A673 (cell line): ENCODE data around the gene CDC25A. TPM values are rescaled to one million over a fixed set of nuclear protein-coding genes. Genes with fewer than 3 reads are reported as not detected.

ENCODE experiments used
- BruUV-seq: library from RNA; stranded (reverse); fragments of 400-500 nt; replicated peaks from 2 replicates; lab custom pipeline; 2021; lab: Mats Ljungman, UMichigan
- CTCF ChIA-PET: fragments of 300-600 bp; sonication (Branson Sonifier 250); formaldehyde crosslinking; loops from one replicate; lab custom pipeline; 2022; ENCODE audit warnings: antibody characterized with exemption; lab: Charles Lee
- POLR2A ChIA-PET: fragments of 300-600 bp; sonication (Branson Sonifier 250); formaldehyde crosslinking; loops from one replicate; lab custom pipeline; 2022; ENCODE audit warnings: antibody characterized with exemption; ENCODE audit not compliant: low non-redundant PET; lab: Charles Lee
- DNase-seq: peaks from one replicate; pipeline ENCODE4 v3.0.0-alpha.2; 2015; ENCODE audit warnings: low spot score
- H3K27ac ChIP-seq: fragments of 200-600 bp; sonication (generic); 2 replicates; pipeline ENCODE4 v1.5.1; 2016; ENCODE audit warnings: mixed run types, low read depth, mild to moderate bottlenecking, mixed read lengths, antibody characterized with exemption, low read length; ENCODE audit not compliant: poor library complexity, severe bottlenecking
- H3K27me3 ChIP-seq: fragments of 200-600 bp; sonication (generic); replicated peaks from 2 replicates; pipeline ENCODE4 v1.6.1; 2017; ENCODE audit warnings: mixed run types, low read depth, mild to moderate bottlenecking, mixed read lengths, antibody characterized with exemption, low read length; ENCODE audit not compliant: insufficient read depth, poor library complexity
- H3K36me3 ChIP-seq: fragments of 200-600 bp; sonication (generic); 2 replicates; pipeline ENCODE4 v1.6.1; 2016; ENCODE audit warnings: mixed run types, mild to moderate bottlenecking, mixed read lengths, antibody characterized with exemption, low read length; ENCODE audit not compliant: insufficient read depth, poor library complexity, severe bottlenecking
- H3K4me1 ChIP-seq: fragments of 200-600 bp; sonication (generic); 2 replicates; pipeline ENCODE4 v1.6.1; 2017; ENCODE audit warnings: mixed run types, mild to moderate bottlenecking, mixed read lengths, antibody characterized with exemption, low read length; ENCODE audit not compliant: insufficient read depth, poor library complexity, severe bottlenecking
- H3K4me3 ChIP-seq: fragments of 200-600 bp; sonication (generic); 2 replicates; pipeline ENCODE4 v1.5.1; 2016; ENCODE audit warnings: low read depth, mixed run types, mild to moderate bottlenecking, mixed read lengths, low read length; ENCODE audit not compliant: poor library complexity, severe bottlenecking
- H3K9me3 ChIP-seq: fragments of 200-600 bp; sonication (generic); 2 replicates; pipeline ENCODE4 v1.6.1; 2016; ENCODE audit warnings: mixed run types, low read depth, mild to moderate bottlenecking, mixed read lengths, antibody characterized with exemption, low read length; ENCODE audit not compliant: poor library complexity, severe bottlenecking
- EZH2 ChIP-seq: fragments of 200-600 bp; sonication (generic); IDR thresholded peaks from 2 replicates; pipeline ENCODE4 v1.6.1; 2017; ENCODE audit warnings: borderline replicate concordance, low read depth, mild to moderate bottlenecking, mixed read lengths, antibody characterized with exemption, low read length; ENCODE audit not compliant: poor library complexity, severe bottlenecking
- intact Hi-C: fragments of 100-400 bp; cut with micrococcal nuclease; formaldehyde crosslinking; loops from one replicate; pipeline ENCODE4 v1.10.0; 2022; ENCODE audit not compliant: unreplicated experiment
- total RNA-seq: library from RNA; stranded (reverse); gene quantifications from 2 replicates; pipeline ENCODE4 v1.2.3, GENCODE V29; 2021
- TF ChIP-seq, protein P1 (sequence below): fragments of 300-800, 200-600 bp; sonication (generic); conservative IDR thresholded peaks from 2 replicates; pipeline ENCODE4 v1.5.1; 2017; ENCODE audit warnings: low read depth, mild to moderate bottlenecking, antibody characterized with exemption, low read length, moderate library complexity, mixed read lengths

Gene CDC25A
- total RNA-seq, 1 experiment from 2014 or later = 34.6 TPM

DNA sequence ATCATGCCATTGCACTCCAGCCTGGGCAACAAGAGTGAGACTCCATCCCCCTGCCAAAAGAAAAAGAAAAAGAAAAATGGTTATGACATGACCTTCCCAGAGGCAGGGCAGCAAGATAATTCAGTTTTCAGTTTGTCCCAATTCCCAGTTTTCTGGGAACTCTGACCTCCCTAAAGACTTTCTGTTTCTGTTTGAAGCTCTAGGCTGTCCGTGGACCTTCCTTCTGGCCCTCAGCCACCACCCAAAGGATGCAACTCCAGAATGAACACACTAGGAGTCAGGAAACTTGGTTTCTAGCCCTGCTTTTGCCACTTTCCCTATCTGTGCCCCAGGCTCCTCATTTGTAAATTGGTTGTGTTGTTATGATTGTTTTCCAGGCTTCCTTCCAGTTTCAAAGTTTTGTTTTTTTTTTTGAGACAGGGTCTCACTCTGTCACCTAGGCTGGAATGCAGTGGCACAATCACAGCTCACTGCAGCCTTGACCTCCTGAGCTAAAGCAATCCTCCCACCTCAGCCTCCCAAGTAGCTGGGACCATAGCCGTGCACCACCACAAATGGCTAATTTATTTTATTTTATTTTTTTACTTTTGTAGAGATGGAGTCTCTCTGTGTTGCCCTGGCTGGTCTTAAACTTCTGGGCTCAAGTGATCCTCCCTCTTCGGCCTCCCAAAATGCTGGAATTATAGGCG is 68.6 kb downstream of the CDC25A start:
- H3K27me3 ChIP-seq = no peaks in the 10 kb centered on the region
- no peak overlapping the region for H3K27ac ChIP-seq
- H3K36me3 ChIP-seq = no peaks in the 10 kb centered on the region
- CTCF ChIA-PET = no interaction called here
- H3K4me3 ChIP-seq = no peak overlapping the region
- intact Hi-C loops = no loop called here
- TF ChIP-seq, protein P1, sequence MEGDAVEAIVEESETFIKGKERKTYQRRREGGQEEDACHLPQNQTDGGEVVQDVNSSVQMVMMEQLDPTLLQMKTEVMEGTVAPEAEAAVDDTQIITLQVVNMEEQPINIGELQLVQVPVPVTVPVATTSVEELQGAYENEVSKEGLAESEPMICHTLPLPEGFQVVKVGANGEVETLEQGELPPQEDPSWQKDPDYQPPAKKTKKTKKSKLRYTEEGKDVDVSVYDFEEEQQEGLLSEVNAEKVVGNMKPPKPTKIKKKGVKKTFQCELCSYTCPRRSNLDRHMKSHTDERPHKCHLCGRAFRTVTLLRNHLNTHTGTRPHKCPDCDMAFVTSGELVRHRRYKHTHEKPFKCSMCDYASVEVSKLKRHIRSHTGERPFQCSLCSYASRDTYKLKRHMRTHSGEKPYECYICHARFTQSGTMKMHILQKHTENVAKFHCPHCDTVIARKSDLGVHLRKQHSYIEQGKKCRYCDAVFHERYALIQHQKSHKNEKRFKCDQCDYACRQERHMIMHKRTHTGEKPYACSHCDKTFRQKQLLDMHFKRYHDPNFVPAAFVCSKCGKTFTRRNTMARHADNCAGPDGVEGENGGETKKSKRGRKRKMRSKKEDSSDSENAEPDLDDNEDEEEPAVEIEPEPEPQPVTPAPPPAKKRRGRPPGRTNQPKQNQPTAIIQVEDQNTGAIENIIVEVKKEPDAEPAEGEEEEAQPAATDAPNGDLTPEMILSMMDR = no peak
- no peak for TF ChIP-seq EZH2
- POLR2A ChIA-PET = no interaction called here
- H3K4me1 ChIP-seq = no peaks in the 10 kb centered on the region
- H3K9me3 ChIP-seq = no peaks in the 10 kb centered on the region
- no peak for DNase-seq
- no TSS peak for BruUV-seq

GRCh38 chr3:48118928-48119327 is 69.3 kb downstream of the CDC25A start:
- no peak overlapping the region for H3K4me3 ChIP-seq
- no TSS peak for BruUV-seq
- POLR2A ChIA-PET = no interaction called here

GRCh38 chr3:48118322-48118721 is 69.9 kb downstream of the CDC25A start:
- POLR2A ChIA-PET = no interaction called here
- no peaks in the 10 kb centered on the region for H3K27me3 ChIP-seq
- TF ChIP-seq, protein P1 = no peak
- no peak for TF ChIP-seq EZH2
- BruUV-seq = no TSS peak
- no peaks in the 10 kb centered on the region for H3K36me3 ChIP-seq
- no peak overlapping the region for H3K27ac ChIP-seq
- CTCF ChIA-PET = no interaction called here
- H3K9me3 ChIP-seq = no peaks in the 10 kb centered on the region
- intact Hi-C loops = no loop called here
- no peak overlapping the region for H3K4me3 ChIP-seq
- H3K4me1 ChIP-seq = no peaks in the 10 kb centered on the region
- DNase-seq = no peak

More at GRCh38 chr3:48118928-48119327, 69.3 kb downstream of the CDC25A start:
- Histone ChIP-seq H3K27me3 (no peaks in the 10 kb centered on the region), H3K27ac (no peak overlapping the region), H3K4me1 (no peaks in the 10 kb centered on the region), H3K36me3 (no peaks in the 10 kb centered on the region), H3K9me3 (no peaks in the 10 kb centered on the region)
- intact Hi-C loops = no loop called here
- no peak for DNase-seq
- TF ChIP-seq EZH2 = no peak
- TF ChIP-seq, protein P1 = no peak
- CTCF ChIA-PET = no interaction called here
